ENCODE data around the gene OR1F1.

OR1F1 gene

DNA sequence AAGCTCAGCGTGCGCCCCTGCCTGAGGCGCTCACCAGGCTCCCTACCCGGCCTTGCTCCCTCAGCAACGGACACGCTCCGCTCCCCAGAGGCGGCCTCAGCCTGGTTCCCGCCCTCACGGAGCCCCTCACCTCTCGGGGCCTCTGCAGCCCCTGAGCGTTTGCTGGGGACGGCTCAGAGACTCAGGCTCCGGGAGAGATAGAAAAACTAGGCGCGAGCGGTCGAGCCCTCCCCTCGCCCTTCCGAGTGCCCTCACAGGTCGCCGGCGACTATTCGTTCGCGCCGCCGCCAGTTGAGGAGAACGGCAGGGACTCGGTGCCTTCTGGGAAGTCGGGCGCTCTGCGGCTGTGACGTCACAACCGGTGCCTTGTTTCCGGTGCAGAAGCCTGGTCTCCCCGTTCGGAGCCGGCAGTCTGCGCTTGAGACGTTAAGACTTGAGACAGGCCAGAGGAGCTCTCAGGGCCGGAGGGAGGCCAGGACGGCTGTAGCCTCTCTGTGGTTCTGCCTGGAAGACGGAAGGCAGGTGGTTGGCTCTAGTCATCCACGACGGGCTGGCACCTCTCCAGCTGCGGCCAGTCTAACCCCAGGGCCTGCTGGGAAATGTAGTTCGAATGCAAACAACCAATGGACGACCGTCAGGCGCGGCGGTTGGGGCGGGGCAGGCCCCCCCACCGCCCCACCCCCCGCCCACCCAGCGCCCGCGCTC lies 47.0 kb downstream of the OR1F1 start, which contains the start of gene ZNF200:
Gene ZNF200 (minus strand): TSS at position 302 of the 705 bp plus-strand sequence. CDS start 1,403 bp downstream, outside the sequence.
- H3K4me3 ChIP-seq (ENCODE audit: low read depth, low read length) = peak within 1 kb of the TSS; percentile 67
- in situ Hi-C loops (cut with HindIII; ENCODE audit: low sequenced_read_pairs) = no loop called here
- DNase-seq (ENCODE audit: low read depth) = peak; percentile 86
- TF ChIP-seq, protein P1, sequence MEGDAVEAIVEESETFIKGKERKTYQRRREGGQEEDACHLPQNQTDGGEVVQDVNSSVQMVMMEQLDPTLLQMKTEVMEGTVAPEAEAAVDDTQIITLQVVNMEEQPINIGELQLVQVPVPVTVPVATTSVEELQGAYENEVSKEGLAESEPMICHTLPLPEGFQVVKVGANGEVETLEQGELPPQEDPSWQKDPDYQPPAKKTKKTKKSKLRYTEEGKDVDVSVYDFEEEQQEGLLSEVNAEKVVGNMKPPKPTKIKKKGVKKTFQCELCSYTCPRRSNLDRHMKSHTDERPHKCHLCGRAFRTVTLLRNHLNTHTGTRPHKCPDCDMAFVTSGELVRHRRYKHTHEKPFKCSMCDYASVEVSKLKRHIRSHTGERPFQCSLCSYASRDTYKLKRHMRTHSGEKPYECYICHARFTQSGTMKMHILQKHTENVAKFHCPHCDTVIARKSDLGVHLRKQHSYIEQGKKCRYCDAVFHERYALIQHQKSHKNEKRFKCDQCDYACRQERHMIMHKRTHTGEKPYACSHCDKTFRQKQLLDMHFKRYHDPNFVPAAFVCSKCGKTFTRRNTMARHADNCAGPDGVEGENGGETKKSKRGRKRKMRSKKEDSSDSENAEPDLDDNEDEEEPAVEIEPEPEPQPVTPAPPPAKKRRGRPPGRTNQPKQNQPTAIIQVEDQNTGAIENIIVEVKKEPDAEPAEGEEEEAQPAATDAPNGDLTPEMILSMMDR (IDR thresholded peaks at IDR 0.05; ENCODE audit: low read depth, low read length, missing control alignments) = no peak

DNA sequence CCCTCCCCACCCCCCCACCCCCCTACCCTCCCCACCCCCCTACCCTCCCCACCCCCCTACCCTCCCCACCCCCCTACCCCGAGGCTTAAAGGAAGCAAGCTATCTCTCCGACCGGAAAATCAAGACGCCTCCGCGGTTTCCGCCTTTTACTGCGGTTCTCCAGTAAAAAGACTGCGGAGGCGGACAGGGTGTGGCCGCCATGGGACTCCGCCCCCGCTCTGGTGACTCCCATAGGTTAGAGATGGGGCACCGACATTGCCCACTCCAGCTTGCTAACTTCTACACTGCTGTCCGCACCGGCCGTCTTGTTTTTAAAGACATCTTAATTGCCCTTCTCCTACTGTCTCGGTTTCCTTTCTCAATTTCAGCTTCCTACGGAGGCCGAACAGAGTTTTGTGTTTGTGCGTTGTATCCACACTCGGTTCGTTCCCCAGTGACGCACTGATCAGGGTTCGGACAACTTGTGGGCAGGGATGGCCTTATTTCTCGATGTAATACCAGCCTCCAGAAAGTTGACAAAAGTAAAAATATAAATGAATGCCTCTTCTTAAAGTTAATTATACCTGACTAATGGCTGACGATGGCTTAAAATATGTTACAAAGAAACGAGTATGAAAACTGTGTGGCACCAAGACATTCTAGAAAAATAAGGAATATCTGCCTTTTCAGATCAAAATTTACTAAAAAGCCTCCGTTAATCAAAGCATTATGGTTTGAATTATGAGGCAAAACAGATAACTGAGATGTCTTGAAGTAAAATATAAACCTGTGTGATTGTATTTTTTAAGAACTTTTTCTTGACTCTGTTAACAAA lies 48.1 kb downstream of the OR1F1 start:
- in situ Hi-C loops (cut with HindIII; ENCODE audit: low sequenced_read_pairs) = no loop called here
- no peak for DNase-seq (ENCODE audit: low read depth)
- TF ChIP-seq, protein P1 (IDR thresholded peaks at IDR 0.05; ENCODE audit: low read depth, low read length, missing control alignments) = no peak
- no peak overlapping the region for H3K4me3 ChIP-seq (ENCODE audit: low read depth, low read length)

DNA sequence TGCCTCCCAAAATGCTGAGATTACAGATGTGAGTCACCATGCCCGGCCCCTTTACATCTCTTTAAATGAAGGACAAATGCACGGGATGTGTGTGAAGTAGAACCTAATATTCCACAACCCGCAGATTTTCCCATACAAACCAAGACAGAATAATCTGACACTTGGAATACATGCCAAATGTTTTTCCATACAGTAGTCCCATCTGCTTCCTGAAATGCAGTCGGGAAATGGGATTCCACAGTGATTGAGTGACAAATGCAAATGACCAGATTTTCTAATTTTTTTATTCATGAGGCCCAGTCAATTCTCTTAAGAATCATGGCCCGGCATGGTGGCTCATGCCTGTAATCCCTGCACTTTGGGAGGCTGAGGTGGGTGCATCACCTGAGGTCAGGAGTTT lies 53.8 kb downstream of the OR1F1 start:
- no peak overlapping the region for H3K4me3 ChIP-seq (ENCODE audit: low read depth, low read length)
- TF ChIP-seq, protein P1 (IDR thresholded peaks at IDR 0.05; ENCODE audit: low read depth, low read length, missing control alignments) = no peak
- no peak for DNase-seq (ENCODE audit: low read depth)
- in situ Hi-C loops (cut with HindIII; ENCODE audit: low sequenced_read_pairs) = no loop called here

DNA sequence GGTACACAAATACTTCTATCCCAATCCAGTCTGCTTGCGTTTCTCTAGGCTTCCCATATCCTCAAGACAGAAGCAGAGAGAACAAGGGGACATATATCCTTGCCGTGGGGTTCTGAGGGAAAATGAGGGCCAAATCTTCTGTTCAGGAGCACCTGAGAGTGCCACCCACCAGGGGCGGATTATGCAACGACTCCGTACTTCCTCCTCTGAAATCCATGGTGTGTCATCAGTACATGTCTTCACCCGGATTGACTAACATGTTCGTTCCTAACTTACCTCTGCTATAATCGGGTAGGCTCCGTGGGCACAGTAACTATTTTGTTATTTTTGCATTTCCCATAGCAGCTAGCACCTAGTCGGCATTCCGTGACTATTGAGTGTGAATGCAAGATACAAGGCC lies 54.7 kb downstream of the OR1F1 start:
- in situ Hi-C loops (cut with HindIII; ENCODE audit: low sequenced_read_pairs) = no loop called here
- TF ChIP-seq, protein P1 (IDR thresholded peaks at IDR 0.05; ENCODE audit: low read depth, low read length, missing control alignments) = no peak
- DNase-seq (ENCODE audit: low read depth) = no peak
- H3K4me3 ChIP-seq (ENCODE audit: low read depth, low read length) = no peak overlapping the region

DNA sequence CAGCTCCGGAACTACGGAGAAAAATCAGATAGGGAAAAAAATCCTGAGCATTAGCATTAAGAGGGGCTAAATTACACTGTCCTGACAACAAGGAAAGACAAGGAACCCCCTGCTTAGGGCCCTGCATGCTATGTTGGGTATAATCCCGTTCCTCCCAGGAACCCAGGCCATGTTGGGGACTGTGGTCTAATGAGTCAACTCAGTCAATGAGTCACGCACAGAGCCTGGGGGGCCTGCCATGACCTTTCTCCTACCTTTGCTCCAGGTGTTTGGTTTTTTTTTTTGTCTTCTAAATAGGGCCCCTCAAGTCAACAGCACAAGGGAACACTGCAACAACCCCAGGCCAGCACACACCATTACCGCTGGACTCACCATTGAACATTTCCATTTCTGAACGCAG lies 55.9 kb downstream of the OR1F1 start:
- DNase-seq (ENCODE audit: low read depth) = no peak
- in situ Hi-C loops (cut with HindIII; ENCODE audit: low sequenced_read_pairs) = no loop called here
- TF ChIP-seq, protein P1 (IDR thresholded peaks at IDR 0.05; ENCODE audit: low read depth, low read length, missing control alignments) = no peak
- H3K4me3 ChIP-seq (ENCODE audit: low read depth, low read length) = no peak overlapping the region

DNA sequence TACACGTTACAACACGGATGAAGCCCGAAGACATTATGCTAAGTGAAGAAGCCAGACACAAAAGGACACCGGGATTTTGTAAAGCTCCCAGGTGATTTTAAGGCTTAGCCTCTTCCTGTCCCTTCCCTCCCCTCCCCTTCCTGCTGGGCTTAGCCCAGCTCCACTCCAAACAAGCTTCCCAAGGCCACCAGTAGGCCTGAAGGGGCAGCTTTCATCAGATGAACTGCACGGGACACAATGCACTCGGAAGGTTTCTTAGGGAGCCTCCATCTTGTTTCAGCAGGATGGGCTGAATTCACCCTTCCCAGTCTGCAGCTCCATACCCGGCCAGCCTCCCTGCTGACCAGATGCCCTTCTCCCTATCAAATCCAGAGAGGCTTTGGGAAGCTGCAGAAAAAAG lies 58.0 kb downstream of the OR1F1 start:
- TF ChIP-seq, protein P1 (IDR thresholded peaks at IDR 0.05; ENCODE audit: low read depth, low read length, missing control alignments) = no peak
- H3K4me3 ChIP-seq (ENCODE audit: low read depth, low read length) = no peak overlapping the region
- in situ Hi-C loops (cut with HindIII; ENCODE audit: low sequenced_read_pairs) = no loop called here
- DNase-seq (ENCODE audit: low read depth) = no peak

Data from astrocyte of the cerebellum (primary cell).